Suprapubic skin (tissue), 4 donors: ENCODE results near the gene LDB2. TPM values are rescaled to one million over a fixed set of nuclear protein-coding genes. Genes with fewer than 3 reads are reported as not detected.

Experiments used
- DNase-seq, 2 donors: peaks; one replicate each; pipeline ENCODE4 v3.0.0-alpha.2; 2019; ENCODE audit warnings: low spot score in 2 of 2
- H3K27ac ChIP-seq: fragments of 200-600 bp; sonication (generic); one replicate; pipeline ENCODE4 v1.5.1; 2019
- H3K27me3 ChIP-seq: fragments of 200-600 bp; sonication (generic); one replicate; pipeline ENCODE4 v1.5.1; 2019
- H3K36me3 ChIP-seq: fragments of 200-600 bp; sonication (generic); one replicate; pipeline ENCODE4 v1.5.1; 2019
- H3K4me1 ChIP-seq: fragments of 200-600 bp; sonication (generic); one replicate; pipeline ENCODE4 v1.5.1; 2019
- H3K4me3 ChIP-seq: fragments of 200-600 bp; sonication (generic); one replicate; pipeline ENCODE4 v1.5.1; 2019; ENCODE audit warnings: mild to moderate bottlenecking
- H3K9me3 ChIP-seq: fragments of 200-600 bp; sonication (generic); one replicate; pipeline ENCODE4 v1.5.1; 2019
- CTCF ChIP-seq, 2 donors: fragments of 200-600 bp in 1 of 2; fragments of 450-650 bp in 1 of 2; sonication (generic) in 1 of 2; IDR thresholded peaks; one replicate each; pipeline ENCODE4 v1.5.1; 2016 to 2019; ENCODE audit warnings: antibody characterized with exemption in 2 of 2, mild to moderate bottlenecking in 1 of 2, moderate library complexity in 1 of 2
- EP300 ChIP-seq: sonication (generic); formaldehyde crosslinking; IDR thresholded peaks from one replicate; pipeline ENCODE4 v1.6.1; 2017; ENCODE audit warnings: antibody characterized with exemption
- POLR2A ChIP-seq, 2 donors: fragments of 450-650 bp; IDR thresholded peaks; one replicate each; pipeline ENCODE4 v1.6.1; 2017; ENCODE audit warnings: antibody characterized with exemption in 2 of 2, mild to moderate bottlenecking in 2 of 2, moderate library complexity in 2 of 2
- POLR2AphosphoS5 ChIP-seq, 3 donors: sonication (generic); formaldehyde crosslinking; IDR thresholded peaks; one replicate each; pipeline ENCODE4 v1.6.1; 2017; ENCODE audit warnings: antibody characterized with exemption in 3 of 3
- WGBS: methylation state at CpG from one replicate; pipeline ENCODE4 v1.1.5; 2018; 5-methylcytosine and 5-hydroxymethylcytosine counted together
- total RNA-seq, 4 donors: library from RNA; depleted of rRNA; stranded (reverse); fragments of >200 nt; gene quantifications; one replicate each; pipeline ENCODE4 v1.1.0, GENCODE V29; 2016

The LDB2 gene
- 10 to 100 TPM in 2 of 4 donors, 1 to 10 TPM in 2; 4.7 to 17.7 (median 9.9) TPM for total RNA-seq

- peak within 1 kb of the TSS; percentile 49 for H3K4me3 ChIP-seq
These were observed at the start of gene LDB2 for GRCh38 chr4:16897991-16898827. LDB2 (minus strand) TSS chr4:16898645.

GRCh38 chr4:16942491-16942890, 44.0 kb upstream of the LDB2 start:
- no peak for DNase-seq
- no peak for TF ChIP-seq CTCF (IDR thresholded peaks at IDR 0.05)
- no peak for TF ChIP-seq EP300
- no peak for TF ChIP-seq POLR2AphosphoS5 (IDR thresholded peaks at IDR 0.05)
- TF ChIP-seq POLR2A (IDR thresholded peaks at IDR 0.05) = no peak
- Histone ChIP-seq H3K4me3 (no peak overlapping the region), H3K4me1 (no peaks in the 10 kb centered on the region), H3K27me3 (no peaks in the 10 kb centered on the region), H3K9me3 (no peaks in the 10 kb centered on the region), H3K36me3 (no peaks in the 10 kb centered on the region), H3K27ac (no peak overlapping the region)
- 96% methylated on average over 11 of the region's 14 CpGs for WGBS

More at GRCh38 chr4:16897991-16898827, at the start of gene LDB2:
- peak within 1 kb of the TSS; percentile 33 for H3K27ac ChIP-seq
- no peaks in the 10 kb centered on the region for H3K36me3 ChIP-seq
- peak; percentile 77 to 83 for DNase-seq
- no peaks in the 10 kb centered on the region for H3K4me1 ChIP-seq
- WGBS = 4% methylated on average over 18 of the region's 18 CpGs
- H3K27me3 ChIP-seq = no peaks in the 10 kb centered on the region
- H3K9me3 ChIP-seq = no peaks in the 10 kb centered on the region
- TF ChIP-seq POLR2AphosphoS5 (IDR thresholded peaks at IDR 0.05) = no peak
- TF ChIP-seq EP300 = no peak
- TF ChIP-seq POLR2A (IDR thresholded peaks at IDR 0.05) = no peak
- no peak for TF ChIP-seq CTCF (IDR thresholded peaks at IDR 0.05)

- no peaks in the 10 kb centered on the region for H3K4me1 ChIP-seq
- DNase-seq = no peak
- H3K4me3 ChIP-seq = no peak overlapping the region
- H3K27ac ChIP-seq = no peak overlapping the region
- 65% methylated on average over 2 of the region's 2 CpGs for WGBS
- TF ChIP-seq POLR2A (IDR thresholded peaks at IDR 0.05) (no peak), CTCF (IDR thresholded peaks at IDR 0.05) (no peak), EP300 (no peak), POLR2AphosphoS5 (IDR thresholded peaks at IDR 0.05) (no peak)
- H3K27me3 ChIP-seq = no peaks in the 10 kb centered on the region
- no peaks in the 10 kb centered on the region for H3K9me3 ChIP-seq
- no peaks in the 10 kb centered on the region for H3K36me3 ChIP-seq
These were observed 40.7 kb upstream of the LDB2 start for GRCh38 chr4:16939178-16939577.

GRCh38 chr4:16938512-16939040, 40.1 kb upstream of the LDB2 start:
- H3K4me1 ChIP-seq = no peaks in the 10 kb centered on the region
- no peak overlapping the region for H3K4me3 ChIP-seq
- no peak overlapping the region for H3K27ac ChIP-seq
- no peaks in the 10 kb centered on the region for H3K27me3 ChIP-seq
- H3K9me3 ChIP-seq = no peaks in the 10 kb centered on the region
- WGBS = 76% methylated on average over 6 of the region's 6 CpGs
- no peak for DNase-seq
- H3K36me3 ChIP-seq = no peaks in the 10 kb centered on the region
- TF ChIP-seq EP300 (no peak), POLR2A (IDR thresholded peaks at IDR 0.05) (no peak), CTCF (IDR thresholded peaks at IDR 0.05) (no peak), POLR2AphosphoS5 (IDR thresholded peaks at IDR 0.05) (no peak)
